Measurements from ENCODE around the gene RCC1.

DNA sequence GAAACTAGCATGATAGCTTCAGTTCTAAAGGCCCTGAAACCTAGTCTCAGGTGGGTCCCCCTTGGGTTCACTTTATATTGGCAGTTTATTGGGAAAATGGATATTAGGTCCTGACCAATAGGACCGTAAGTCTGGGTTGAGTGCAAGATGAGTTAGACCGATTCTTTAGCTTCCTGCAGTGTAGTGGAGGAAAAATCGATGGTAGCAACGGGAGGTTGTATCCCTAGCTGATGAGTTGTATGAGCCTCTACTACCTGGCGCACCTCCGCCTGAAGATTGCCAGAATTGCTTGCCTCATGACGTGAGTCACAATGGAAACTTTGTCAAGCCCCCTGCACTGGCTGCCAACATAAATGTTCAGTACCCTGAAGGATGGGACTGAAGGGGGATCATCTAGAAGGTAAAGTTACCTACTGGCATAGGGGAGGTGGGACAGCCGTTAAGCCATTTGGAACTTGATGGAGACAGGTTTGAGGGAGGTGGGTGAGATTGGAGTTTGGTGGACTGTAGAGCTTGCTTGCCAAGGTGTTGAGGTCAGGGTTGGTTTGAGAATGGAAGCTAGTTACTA, 3.9 kb downstream of the RCC1 start:
- no peak for TF ChIP-seq CTCF (IDR thresholded peaks at IDR 0.05; ENCODE audit: borderline replicate concordance, extremely low read depth, low read length, poor library complexity, severe bottlenecking)
- no peak for TF ChIP-seq EZH2 (IDR thresholded peaks at IDR 0.05; ENCODE audit: borderline replicate concordance, low read depth, low read length, severe bottlenecking)
